Cardiac septum (tissue), 1 donor: ENCODE data around the gene TRABD2B. TPM values are rescaled to one million over a fixed set of nuclear protein-coding genes. Genes with fewer than 3 reads are reported as not detected.

Source experiments
- DNase-seq: peaks from one replicate; pipeline ENCODE4 v3.0.0-alpha.2; 2020; ENCODE audit warnings: low spot score
- intact Hi-C: fragments of 100-400 bp; cut with DNase I; formaldehyde crosslinking; loops from one replicate; pipeline ENCODE4 v1.14.0; 2022
- total RNA-seq: library from RNA; stranded (reverse); fragmentation: NEBNext Ultra II Directional; extraction: Animal tissue kit (Norgen Biotek cat#: 25700); gene quantifications from one replicate; pipeline ENCODE4 v1.2.1, GENCODE V29; 2021
- donor health status: DM: no; HTN: no; CAD: no.

TRABD2B gene
- total RNA-seq, 1 donor from 2014 or later: 3.4 TPM

DNA sequence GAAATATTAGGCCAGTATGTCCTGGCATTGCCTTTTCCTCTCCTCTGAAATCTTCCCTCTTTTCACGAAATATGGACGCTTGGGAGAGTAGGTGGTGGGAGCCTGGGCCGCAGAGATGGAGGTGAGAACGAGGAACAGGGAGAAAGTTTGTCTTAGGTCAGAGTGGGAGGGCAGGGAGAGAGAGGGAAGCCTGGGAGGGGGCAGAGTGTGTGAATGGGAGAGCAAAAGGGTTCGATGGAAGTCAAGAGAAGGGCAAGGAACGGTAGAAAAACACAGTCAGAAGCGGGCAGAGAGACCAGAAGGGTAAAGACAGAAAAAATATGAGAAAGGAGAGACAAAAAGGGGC lies 1.2 kb downstream of the TRABD2B start:
- intact Hi-C loops: loop anchor here (5.0 to 10.0 kb wide), 2 partner anchors 211 to 259 kb away; no protein-coding TSS in a partner anchor
- DNase-seq: no peak

DNA sequence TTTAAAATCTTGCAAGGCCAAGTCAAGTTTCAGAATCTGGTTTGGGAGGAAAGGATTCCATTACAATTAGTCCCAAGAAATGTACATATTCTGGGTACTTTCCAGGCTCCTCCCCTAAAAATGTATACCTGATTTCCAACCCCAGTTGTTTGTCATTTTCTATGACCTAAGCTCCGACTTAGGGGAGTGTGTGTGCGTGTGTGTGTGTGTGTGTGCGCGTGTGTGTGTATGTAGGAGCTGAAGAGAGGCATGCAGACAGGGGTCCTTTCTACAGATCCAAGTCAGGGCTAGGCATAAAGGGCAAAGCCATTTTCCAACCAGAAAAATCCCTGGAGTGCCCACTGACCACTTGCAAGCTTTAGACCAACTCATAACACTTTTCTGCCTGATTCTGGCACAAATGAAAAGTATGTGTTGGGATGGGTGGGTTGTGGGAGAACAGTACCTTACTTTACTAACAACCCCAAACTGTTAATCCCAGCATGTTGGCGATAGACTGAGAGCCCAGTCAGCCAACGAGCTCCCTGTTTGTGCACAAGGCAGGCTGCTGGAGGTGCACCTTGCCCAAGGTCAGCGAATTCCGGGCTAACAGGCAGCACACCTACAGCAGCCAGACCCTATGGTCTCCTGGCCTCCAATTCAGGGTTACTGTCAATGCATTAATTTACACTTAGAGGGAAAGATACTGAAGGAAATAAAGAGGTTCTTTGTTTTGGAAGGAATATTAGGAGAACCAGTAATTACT lies 1.7 kb downstream of the TRABD2B start:
- intact Hi-C loops: loop anchor here (5.0 to 10.0 kb wide), 2 partner anchors 211 to 258 kb away; no protein-coding TSS in a partner anchor
- no peak for DNase-seq

DNA sequence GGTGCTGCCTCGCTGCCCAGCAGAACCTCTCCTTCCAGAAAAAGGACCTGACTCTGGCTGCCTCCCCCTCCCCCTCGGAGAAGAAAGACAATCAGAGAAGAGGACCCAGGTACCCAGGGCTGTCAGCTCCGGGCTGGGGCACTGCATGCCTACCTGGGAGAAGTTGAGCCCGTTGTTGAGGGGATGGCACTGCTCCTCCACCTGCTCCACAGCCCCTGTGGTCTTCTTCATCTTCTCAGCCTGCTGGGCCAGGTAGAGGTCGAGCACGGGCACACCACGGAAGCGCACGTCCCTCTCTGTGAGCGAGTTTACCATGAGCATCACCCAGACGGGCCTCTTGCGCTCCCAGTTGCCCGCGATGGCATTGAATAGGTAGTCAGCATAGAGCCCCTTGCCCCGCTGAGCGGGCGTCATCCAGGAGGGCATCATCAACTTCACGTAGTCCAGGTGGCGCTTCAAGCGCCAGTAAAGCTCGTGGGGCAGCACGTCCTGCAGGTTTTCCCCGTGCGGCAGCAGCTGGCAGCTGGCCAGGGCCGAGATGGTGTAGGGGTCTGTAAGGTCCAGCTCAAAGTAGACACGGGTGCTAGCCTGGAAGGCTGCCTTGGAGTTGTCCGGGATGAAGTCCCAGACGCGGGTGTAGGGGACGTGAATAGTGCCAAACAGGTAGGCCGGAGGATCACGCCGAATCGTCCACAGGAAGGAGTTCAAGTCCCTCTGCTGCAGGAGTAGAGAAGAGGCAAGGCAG lies 3.1 kb downstream of the TRABD2B start:
- intact Hi-C loops: loop anchor here (10.0 kb wide), 1 partner anchor 209 kb away; no protein-coding TSS in a partner anchor

DNA sequence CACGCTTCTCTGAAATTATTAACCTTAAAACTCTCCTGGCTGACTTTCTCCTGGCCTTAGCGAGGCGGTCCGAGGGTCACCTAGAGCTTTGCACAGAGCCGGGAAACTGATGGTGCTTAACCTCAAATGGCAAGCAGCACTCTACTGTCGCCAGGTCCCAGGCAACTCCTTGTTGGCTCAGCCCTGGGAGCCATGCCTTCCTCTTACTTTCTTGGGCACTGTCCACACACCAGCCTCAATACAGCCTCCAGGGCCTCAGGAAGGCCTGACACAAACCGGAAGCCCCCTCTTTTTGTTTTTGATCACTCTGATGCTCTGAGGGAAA lies 3.8 kb downstream of the TRABD2B start:
- intact Hi-C loops: loop anchor here (10.0 kb wide), 1 partner anchor 209 kb away; no protein-coding TSS in a partner anchor
- no peak for DNase-seq

More for the DNA sequence above, 3.1 kb downstream of the TRABD2B start:
- DNase-seq: no peak

DNA sequence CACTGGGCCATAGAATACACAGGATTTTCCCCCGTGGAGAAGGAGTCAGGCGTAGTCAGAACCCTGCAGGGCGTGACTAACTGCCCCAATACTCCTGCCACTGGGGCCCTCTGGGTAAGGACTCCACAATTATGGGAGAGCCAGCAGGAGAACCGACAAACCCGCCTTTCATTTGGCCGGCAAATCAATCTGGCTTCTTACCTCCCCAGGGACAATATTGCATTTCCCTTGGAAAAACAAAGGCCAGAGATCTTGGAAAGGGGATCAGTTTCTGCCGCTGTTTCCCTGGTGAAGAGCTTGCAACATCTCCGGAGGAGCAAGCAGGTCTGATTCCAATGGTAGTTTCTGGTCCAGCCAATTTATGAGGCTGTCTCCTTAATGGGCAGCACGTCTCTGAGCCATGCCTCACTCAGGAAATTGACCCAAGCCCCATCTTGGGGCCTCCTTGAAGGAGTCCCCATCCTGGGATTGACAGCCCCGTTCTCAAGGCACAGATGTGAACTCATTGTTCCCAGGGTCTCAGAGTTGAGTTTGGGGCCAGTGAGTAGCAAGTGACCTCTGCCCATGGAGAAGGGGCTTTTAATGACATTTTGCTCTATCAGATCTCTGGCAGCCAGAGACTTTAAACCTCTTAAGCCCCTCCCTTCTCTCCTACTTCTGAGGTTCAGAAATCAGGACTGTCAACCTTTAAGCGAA lies 4.3 kb downstream of the TRABD2B start:
- DNase-seq: no peak
- intact Hi-C loops: loop anchor here (10.0 kb wide), 1 partner anchor 208 kb away; no protein-coding TSS in a partner anchor

DNA sequence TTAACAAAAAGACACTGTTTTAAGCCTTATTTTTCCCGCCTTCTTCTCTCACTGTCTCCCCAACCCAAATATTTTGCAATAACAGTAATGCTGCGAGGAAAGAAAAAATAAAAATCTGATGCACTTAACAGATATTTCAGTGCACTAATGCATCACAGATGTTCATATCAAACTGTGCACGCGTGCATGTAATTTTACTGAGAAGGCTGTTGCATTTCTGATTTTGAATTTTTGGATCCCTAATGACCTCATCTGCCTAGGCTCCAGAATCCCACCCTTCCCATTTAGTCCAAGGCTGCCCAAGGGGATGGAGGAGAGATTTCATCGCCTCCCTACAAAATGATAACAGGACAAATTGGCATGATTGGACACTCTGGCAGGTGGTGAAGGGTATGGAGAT lies 5.5 kb downstream of the TRABD2B start:
- intact Hi-C loops: loop anchor here (10.0 kb wide), 1 partner anchor 207 kb away; no protein-coding TSS in a partner anchor

DNA sequence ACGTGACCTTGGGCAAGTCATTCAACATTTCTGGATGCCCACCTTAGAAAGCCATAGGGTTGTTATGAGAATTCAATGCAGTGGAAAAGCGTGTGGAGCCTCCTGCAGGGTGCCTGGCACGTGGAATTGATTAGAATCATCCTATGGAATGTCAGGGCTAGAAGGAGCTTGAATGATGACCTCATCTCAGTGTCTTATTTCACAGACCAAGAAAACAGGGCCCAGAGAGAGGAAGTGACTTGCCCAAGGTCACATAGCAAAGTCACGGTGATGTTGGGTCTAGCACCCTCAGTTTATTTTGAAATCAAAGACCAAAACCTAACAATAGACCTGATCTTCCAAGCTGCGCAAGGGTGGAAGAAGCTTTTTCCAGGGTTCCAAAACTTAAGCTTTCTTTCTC lies 6.0 kb downstream of the TRABD2B start:
- intact Hi-C loops: loop anchor here (10.0 kb wide), 1 partner anchor 206 kb away; no protein-coding TSS in a partner anchor
- DNase-seq: no peak

More for the DNA sequence above, 5.5 kb downstream of the TRABD2B start:
- no peak for DNase-seq

DNA sequence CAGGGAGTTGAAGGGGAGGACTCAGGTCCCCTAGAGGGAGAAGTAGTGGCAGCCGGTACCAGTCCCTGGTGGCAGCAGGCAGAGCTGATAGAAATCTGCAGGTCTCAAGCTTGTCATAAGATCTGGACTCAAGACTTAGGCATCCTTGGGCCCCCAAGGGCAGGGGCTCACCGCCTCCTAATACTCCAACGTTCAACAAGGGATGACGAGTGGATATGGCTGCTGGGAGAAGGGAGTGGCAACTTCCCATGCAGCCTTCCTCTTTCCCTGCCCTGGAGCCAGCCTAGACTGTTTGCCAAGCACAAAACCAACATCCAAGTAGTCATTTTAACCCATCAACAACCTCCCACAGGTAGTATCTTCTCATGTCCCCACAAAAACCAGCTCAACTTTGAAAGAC lies 6.9 kb downstream of the TRABD2B start:
- no peak for DNase-seq
- intact Hi-C loops: loop anchor here (10.0 kb wide), 1 partner anchor 205 kb away; no protein-coding TSS in a partner anchor

DNA sequence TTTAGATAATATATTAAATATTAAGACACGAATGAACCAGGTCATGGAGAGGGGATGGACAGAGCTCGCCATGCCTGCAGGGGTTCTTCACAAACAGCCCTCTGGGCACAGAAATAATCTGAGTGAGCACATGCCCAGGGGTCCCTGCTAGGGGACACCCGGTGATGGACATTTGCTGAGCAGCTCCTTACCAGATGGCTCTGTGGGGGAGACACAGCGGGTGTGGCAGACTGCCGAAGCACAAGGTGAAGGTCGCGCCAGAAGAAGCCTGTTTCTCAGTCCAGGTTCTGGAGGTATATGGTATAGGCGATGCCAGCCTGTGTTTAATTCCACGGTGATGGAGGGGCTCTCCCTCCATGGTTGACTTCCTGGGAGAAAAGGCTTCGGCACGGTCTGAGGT lies 9.6 kb downstream of the TRABD2B start:
- no peak for DNase-seq

DNA sequence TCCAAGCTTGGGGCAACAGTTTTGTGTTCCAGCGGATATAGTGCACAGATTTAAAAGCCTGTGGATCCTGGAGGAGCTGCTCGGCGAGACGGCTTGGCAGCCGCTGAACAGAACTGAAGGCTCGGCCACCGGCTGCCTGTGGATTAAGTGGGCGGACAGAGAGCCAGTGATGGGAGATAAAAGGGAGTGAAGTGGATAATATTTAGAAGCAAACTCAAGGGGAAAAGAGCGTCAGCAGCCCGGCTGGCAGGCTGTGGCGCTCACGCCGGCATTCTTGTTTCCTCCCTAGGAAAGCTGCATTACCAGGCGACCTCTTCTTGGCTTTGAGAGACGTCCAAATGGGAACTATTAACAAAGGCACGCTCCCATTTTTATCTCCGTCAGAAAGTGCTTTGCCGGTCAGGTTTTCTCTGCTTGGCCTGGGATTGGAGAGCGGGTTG lies 10.4 kb downstream of the TRABD2B start:
- intact Hi-C loops: loop anchor here (1.0 kb wide), 1 partner anchor 33 kb away; no protein-coding TSS in a partner anchor
- DNase-seq: peak; percentile 82

More for the DNA sequence above, 9.6 kb downstream of the TRABD2B start:
- intact Hi-C loops: no loop called here

DNA sequence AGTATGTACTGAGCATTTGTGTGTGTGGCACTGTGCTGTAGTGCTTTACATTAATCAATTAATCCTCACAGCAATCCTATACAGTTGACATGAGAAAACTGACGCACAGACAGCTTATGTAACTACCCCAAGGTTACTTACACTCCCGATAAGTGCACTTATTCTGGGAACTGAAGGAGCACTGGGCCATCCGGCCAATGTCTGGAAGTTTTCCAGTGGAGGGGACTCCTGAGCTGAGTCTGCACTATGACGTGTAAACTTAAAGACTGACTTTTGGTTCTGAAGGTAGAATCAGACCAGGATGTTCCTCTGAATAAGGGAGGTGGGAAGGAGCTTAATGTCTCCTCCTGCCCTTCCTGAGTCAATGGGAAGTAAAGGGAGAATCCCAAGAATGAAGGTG lies 12.2 kb downstream of the TRABD2B start:
- intact Hi-C loops: no loop called here
- DNase-seq: no peak

DNA sequence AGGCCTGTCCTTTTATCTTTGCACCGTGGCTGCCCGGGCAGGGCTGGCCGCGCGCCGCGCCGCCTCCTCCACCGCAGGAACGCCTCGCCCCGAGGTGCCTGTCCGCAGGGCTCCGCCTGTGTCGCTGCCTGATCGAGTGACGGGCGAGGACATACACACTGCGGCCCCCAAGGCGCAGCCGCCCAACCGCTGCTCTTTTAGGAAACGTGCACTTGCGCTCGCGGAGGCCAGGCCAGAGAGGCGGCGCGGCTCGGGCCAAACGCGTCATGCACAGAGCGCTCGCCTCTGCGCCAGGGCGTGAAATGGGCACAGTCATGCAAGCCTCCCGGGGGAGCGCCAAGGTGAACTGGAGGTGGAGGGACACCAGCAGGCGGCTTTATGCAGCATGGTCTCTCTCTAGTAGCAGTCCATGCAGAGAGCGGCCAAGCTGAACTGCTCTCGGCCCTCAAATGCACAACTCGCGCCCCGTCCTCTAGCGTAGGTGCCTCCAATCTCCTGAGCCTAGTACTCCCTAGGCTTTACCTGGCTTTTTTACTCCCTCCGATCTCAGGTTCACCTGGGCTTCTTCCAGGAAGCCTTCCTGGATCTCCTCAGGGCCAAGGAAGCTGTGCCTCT lies 12.9 kb downstream of the TRABD2B start:
- intact Hi-C loops: no loop called here

DNA sequence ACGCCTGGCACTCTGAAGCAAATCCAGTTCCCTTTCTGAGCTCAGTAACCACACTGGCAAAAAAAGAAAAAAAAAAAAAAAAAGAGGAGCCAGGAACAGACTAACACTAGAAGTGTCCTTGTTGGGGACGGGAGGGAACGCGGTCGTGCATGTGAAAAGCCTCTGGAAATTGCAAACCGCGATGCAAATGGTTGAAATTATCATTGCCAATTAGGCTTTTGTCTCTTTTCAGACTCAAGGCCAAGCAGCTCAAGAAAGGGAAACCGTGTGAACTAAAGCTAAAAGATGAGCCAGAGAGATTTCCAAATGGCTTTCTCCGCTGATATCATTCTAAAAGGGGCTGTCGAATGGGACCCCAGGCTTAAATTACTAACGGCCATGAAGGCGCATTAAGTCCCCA lies 13.5 kb downstream of the TRABD2B start:
- intact Hi-C loops: no loop called here
- DNase-seq: no peak

More for the DNA sequence above, 12.9 kb downstream of the TRABD2B start:
- no peak for DNase-seq

DNA sequence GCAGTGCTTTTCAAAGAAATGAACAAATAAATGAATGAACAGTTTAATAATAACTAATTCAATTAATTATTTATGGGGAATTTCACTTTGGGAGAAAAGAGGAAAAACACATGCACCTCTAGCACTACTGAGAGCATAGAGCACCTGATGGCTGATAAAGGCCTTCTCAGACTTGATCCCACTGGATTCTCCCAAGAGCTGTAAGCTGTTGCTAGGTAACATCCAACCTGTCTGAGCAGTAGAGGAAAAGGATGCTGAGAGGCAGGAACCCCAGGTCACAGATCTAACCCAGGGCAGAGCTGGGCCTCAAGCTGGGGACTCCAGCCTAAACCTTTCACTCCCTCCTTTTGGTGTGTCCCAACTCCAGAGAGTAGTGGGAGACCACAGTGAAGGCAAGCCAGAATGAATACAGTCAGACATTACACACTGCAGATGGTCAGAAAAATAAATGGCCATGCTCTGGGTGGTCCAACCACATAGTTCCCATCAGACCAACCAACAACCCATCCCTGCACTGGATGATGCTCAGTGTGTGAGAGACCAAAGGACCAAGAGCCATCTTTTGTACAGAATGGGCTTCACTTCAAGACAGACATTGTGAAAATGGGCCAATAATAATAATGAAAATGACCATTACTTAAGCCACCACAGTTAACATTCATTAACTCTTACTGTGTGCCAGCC lies 15.4 kb downstream of the TRABD2B start:
- intact Hi-C loops: no loop called here
- no peak for DNase-seq

DNA sequence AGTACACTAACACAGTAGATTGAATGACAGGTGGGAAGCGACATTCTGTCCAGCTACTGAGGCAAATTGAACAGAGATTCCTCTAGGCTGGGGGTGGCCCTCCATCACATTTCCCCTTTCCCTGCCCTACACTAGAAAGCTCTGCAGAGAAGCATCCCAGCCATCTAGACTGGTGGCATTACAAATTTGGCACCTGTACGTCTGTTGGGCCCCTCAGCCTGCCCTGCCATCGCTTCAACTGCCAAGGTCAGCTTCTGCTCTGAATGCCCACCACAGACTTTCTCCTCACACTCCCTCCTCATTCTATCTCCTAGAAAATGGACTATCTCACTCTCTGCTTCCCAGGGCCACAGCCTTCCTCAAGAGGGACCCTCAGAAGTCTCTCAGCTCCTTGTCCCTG lies 16.7 kb downstream of the TRABD2B start:
- no peak for DNase-seq
- intact Hi-C loops: no loop called here

DNA sequence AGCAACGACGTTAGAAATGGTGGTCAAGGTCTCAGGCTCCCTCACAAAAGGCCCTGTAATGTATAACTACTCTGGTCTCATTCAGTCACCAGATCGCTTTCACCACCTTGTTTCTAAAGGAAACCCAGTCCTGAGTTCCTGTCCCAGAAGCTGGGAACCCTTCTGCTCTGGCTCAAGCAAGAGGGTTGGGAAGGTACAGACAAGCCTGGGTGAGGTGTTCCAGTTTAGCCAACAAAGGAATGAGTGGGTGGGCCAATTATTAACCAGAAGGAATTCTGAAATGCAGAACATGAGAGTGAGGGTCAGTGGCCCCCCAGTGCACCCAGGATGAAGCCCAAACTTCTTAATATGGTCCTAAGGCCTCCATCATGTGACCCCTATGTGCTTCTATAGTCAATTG lies 17.5 kb downstream of the TRABD2B start:
- no peak for DNase-seq
- intact Hi-C loops: no loop called here

DNA sequence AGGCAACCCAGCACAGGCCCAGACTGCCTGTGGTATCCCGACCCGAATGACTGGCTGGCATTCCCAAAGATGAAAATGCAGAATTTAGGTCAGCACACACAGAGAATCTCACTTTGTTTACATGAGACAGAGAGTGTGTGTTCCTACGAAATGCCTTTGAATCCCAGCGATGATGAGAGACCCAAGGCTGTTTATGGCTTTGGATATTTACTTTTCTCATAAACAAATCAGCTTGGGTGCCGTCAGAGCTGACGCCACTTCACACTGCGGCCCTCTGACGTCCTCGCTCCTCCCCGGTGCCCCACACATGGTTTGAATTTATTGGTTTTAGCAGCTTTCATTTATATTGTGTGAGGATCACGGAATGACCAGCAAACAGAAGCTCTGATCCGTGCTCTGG lies 18.7 kb downstream of the TRABD2B start:
- intact Hi-C loops: no loop called here
- no peak for DNase-seq

DNA sequence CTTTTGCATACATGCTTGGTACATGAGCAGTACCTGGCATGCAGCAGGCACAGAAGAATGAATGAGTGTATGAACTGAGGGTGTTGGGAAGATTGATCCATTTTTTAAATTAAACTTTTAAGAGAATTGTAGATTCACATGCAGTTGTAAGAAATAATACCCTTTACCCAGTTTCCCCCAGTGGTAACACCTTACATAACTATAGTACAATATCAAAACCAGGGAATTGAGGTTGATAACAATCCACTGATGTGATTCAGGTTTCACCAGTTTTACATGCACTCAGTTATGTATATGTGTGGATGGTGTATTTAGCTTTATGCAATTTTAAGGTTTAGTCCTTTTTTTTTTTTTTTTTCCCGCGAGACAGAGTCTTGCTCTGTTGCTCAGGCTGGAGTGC lies 20.5 kb downstream of the TRABD2B start:
- DNase-seq: no peak
- intact Hi-C loops: no loop called here

DNA sequence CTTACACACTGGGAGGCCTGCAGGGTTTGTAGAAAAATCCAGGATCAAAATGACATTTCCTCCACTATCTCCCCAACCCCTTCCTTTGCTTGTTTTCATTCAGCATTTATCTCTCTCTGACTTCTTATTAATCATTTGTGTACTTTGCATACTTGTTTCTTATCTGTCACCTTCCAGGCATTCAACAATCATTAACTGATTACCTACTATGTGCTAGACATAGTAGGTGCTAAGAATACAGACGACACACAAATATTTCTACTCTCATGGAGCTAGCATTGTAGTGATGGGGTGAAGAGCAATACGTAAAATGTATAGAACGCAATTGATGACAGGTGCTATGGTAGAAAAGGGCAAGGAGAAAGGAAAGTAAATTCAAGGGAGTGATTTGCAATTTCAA lies 20.9 kb downstream of the TRABD2B start:
- no peak for DNase-seq
- intact Hi-C loops: no loop called here
